ENCODE measurements around the gene C1QTNF6.

GRCh38 chr22:37178350-37179125 is 9.5 kb downstream of the C1QTNF6 start:
- TF ChIP-seq BCL11A (IDR thresholded peaks at IDR 0.05; ENCODE audit: low read depth in 2 of 2, low read length in 2 of 2) (no peak), POLR2A (IDR thresholded peaks at IDR 0.05; ENCODE audit: control extremely low read depth in 1 of 2, low read depth in 2 of 2, low read length in 2 of 2) (no peak), CTCF (IDR thresholded peaks at IDR 0.05; ENCODE audit: control extremely low read depth in 1 of 3, insufficient read depth in 1 of 3, low read depth in 1 of 3, low read length in 3 of 3) (no peak), FOSL1 (IDR thresholded peaks at IDR 0.05; ENCODE audit: insufficient read depth, low read depth, low read length) (no peak), JUN (IDR thresholded peaks at IDR 0.05; ENCODE audit: low read depth, low read length) (no peak), POU5F1 (IDR thresholded peaks at IDR 0.05; ENCODE audit: low read depth, low read length) (no peak), BACH1 (IDR thresholded peaks at IDR 0.05; ENCODE audit: low read length) (no peak), PHF8 (conservative IDR thresholded peaks at IDR 0.05; ENCODE audit: low read depth, low read length) (no peak), SP1 (IDR thresholded peaks at IDR 0.05; ENCODE audit: low read depth, low read length) (no peak), E2F6 (IDR thresholded peaks at IDR 0.05) (no peak), GTF2F1 (IDR thresholded peaks at IDR 0.05; ENCODE audit: borderline replicate concordance, low read depth, low read length) (no peak), EP300 (IDR thresholded peaks at IDR 0.05; ENCODE audit: borderline replicate concordance in 1 of 2, low read depth in 2 of 2, low read length in 2 of 2) (no peak), USF2 (IDR thresholded peaks at IDR 0.05; ENCODE audit: low read length) (no peak)

Measured in H1 (cell line).